Right atrium auricular region (tissue), 2 donors: ENCODE results near the gene RAB25. TPM values are rescaled to one million over a fixed set of nuclear protein-coding genes. Genes with fewer than 3 reads are reported as not detected.

Experiments
- DNase-seq: peaks from one replicate; pipeline ENCODE4 v3.0.0-alpha.2; 2019; ENCODE audit warnings: low spot score
- H3K27ac ChIP-seq, 2 donors: fragments of 200-600 bp; sonication (generic); 1 replicate in 1 of 2; 2 replicates in 1 of 2; pipeline ENCODE4 v1.5.1; 2016 to 2019
- H3K27me3 ChIP-seq, 2 donors: fragments of 200-600 bp; sonication (generic); one replicate each; pipeline versions ENCODE4 v1.5.1 to v1.6.0; 2017 to 2019
- H3K36me3 ChIP-seq: fragments of 200-600 bp; sonication (generic); one replicate; pipeline ENCODE4 v1.5.1; 2016
- H3K4me1 ChIP-seq, 2 donors: fragments of 200-600 bp; sonication (generic); one replicate each; pipeline versions ENCODE4 v1.5.1 to v1.6.0; 2017 to 2019
- H3K4me3 ChIP-seq, 2 donors: fragments of 200-600 bp; sonication (generic); 1 replicate in 1 of 2; 2 replicates in 1 of 2; pipeline ENCODE4 v1.5.1; 2017 to 2019; ENCODE audit warnings: mild to moderate bottlenecking in 1 of 2, moderate library complexity in 1 of 2
- H3K9me3 ChIP-seq, 2 donors: fragments of 200-600 bp; sonication (generic); one replicate each; pipeline ENCODE4 v1.5.1; 2019
- total RNA-seq, 2 donors: library from RNA; depleted of rRNA; stranded (reverse); fragments of >200 nt; gene quantifications; one replicate each; pipeline ENCODE4 v1.1.0, GENCODE V29; 2016
- TF ChIP-seq, protein P1 (sequence below), 2 donors: fragments of 200-600 bp; sonication (generic); IDR thresholded peaks; one replicate each; pipeline ENCODE4 v1.5.1; 2019; ENCODE audit warnings: antibody characterized with exemption in 2 of 2

Gene RAB25
- total RNA-seq, 2 donors from 2014 or later = 0.98 TPM; not detected in 1

DNA sequence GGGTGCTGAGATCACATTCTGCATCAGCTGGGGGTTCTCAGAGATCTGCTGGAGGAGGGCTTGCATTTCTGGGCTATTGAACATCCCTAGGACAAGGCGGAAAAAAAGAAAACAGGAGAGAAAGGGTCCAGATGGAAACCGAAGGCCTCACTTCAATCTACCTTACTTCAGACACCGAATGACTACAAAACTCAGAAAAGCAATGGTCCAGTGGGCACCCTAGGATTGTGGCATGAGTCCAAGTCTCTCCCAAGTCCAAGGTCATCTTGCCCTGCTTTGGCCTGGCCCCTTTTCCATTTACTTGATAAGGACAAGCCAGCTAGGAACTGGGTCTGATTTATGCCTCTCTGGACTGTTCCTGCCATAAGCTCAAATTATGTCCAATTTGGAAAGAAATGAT, 18.1 kb upstream of the RAB25 start:
- TF ChIP-seq, protein P1, sequence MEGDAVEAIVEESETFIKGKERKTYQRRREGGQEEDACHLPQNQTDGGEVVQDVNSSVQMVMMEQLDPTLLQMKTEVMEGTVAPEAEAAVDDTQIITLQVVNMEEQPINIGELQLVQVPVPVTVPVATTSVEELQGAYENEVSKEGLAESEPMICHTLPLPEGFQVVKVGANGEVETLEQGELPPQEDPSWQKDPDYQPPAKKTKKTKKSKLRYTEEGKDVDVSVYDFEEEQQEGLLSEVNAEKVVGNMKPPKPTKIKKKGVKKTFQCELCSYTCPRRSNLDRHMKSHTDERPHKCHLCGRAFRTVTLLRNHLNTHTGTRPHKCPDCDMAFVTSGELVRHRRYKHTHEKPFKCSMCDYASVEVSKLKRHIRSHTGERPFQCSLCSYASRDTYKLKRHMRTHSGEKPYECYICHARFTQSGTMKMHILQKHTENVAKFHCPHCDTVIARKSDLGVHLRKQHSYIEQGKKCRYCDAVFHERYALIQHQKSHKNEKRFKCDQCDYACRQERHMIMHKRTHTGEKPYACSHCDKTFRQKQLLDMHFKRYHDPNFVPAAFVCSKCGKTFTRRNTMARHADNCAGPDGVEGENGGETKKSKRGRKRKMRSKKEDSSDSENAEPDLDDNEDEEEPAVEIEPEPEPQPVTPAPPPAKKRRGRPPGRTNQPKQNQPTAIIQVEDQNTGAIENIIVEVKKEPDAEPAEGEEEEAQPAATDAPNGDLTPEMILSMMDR (IDR thresholded peaks at IDR 0.05) = no peak
- no peak overlapping the region for H3K27ac ChIP-seq
- H3K9me3 ChIP-seq = no peaks in the 10 kb centered on the region

DNA sequence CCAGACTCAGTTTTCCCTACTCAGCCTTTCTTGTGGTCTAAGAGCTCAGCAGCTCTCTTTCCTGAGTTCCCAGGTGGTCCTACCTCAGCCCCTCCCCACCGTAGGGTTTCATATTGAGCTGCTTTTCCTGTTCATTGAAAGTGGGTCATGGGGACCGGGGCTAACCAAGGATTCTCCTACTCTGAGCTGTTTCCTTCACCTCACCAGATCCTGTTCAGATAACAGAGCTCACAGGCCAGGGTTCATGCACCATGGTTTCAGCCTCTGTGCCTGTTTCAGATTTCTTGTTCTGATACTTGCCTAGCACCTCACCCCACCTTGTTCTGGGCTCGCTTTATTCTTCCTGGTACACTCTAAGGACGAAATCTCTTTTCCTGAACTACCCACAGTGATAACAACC, 15.9 kb upstream of the RAB25 start:
- Histone ChIP-seq H3K27me3 (no peaks in the 10 kb centered on the region), H3K36me3 (peaks cover 56% of the 10 kb centered on the region), H3K27ac (no peak overlapping the region), H3K4me1 (peaks cover 0 to 4% of the 10 kb centered on the region in 2 donors), H3K4me3 (no peak overlapping the region), H3K9me3 (no peaks in the 10 kb centered on the region)
- DNase-seq = no peak
- TF ChIP-seq, protein P1 (IDR thresholded peaks at IDR 0.05) = no peak

More for the DNA sequence above, 18.1 kb upstream of the RAB25 start:
- Histone ChIP-seq H3K4me1 (no peaks in the 10 kb centered on the region), H3K4me3 (no peak overlapping the region), H3K27me3 (no peaks in the 10 kb centered on the region), H3K36me3 (peaks cover 57% of the 10 kb centered on the region)
- no peak for DNase-seq

DNA sequence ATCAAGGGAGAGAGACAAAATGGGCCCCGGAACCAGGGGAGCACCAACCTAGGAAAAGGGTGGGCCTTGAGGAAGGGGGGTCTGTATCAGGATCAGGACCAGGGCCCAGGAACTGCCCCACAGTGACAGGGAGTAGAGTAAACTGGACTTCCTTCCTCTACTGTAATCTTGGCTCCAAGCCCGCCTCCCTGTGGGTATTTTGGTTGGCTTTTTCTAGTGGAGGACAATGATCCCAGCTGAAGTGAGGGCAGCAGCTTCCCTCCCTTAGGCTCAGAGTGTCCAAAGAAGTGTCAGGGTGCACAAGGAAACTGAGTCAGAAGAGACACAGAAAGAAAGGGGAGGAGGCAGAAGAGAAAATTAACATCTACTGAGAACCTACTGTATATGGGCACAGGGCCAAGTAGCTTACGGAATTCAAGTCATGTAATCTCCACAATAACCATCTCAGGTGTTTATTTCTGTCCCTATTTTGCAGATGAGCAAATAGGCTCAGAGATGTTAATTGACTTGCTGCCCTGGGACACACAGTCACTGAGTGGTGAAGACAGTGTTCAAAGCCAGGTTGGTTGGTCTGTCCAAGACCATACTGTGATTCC, 12.2 kb upstream of the RAB25 start:
- Histone ChIP-seq H3K4me3 (no peak overlapping the region), H3K36me3 (peaks cover 21% of the 10 kb centered on the region), H3K27me3 (no peaks in the 10 kb centered on the region), H3K4me1 (peaks cover 0 to 28% of the 10 kb centered on the region in 2 donors), H3K9me3 (no peaks in the 10 kb centered on the region), H3K27ac (no peak overlapping the region)
- TF ChIP-seq, protein P1 (IDR thresholded peaks at IDR 0.05) = no peak
- no peak for DNase-seq

DNA sequence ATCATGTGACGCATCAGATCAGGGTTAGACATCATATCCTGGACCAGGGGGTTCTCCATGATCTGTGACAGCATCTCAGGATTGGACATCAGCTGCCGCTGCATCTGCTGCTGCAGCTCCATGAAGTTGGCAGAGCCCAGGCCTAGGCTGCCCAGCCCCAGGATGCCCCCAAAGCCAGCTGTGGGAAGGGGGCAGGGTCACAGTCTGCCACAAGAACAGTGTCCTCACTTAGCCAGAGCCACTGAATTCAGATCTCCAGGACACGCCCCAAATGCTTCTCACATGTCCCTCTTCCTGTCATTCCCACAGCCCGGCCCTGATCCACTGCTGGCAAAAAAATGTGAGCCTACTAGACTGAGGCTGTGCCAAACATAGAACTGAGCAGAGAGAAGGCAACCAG, 10.6 kb upstream of the RAB25 start:
- peak overlapping the region in 1 of 2 donors; percentile 9 for H3K27ac ChIP-seq
- no peaks in the 10 kb centered on the region for H3K9me3 ChIP-seq
- DNase-seq = no peak

DNA sequence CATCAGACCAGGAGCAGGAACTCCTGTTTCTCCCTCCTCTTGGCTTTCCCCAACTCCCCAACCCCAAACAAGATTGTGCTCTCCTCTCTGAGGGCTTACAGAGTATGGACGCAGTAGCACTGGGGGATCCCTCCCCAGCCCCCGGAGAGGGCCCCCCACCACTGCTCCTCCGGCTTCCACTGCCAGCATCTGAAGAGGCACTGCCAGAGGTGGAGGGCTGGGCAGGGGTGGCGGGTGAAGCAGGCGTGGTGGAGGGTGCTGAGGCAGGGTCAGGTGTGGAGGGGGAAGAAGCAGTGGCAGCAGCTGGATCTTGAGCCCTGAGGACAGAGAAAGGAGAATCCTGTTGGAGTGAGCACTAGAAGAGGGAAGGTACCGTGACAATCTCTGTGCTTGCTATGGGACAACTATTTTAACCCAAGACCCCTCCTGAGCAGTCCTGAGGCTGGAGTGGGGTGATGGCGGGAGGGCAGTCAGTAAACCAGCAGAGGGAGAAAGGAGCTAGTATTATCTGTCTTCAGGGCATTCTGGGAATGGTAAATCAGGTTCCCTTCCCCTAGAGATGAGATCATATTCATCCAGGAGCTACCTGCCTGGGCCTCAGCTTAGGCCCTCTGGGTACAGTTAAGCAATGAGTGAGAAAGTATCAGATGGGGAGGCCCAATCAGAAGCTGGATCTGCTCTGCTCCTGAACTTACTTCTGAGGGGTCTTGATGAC, 9.8 kb upstream of the RAB25 start:
- no peak for DNase-seq
- H3K4me1 ChIP-seq = peaks cover 0 to 37% of the 10 kb centered on the region in 2 donors
- no peak overlapping the region for H3K4me3 ChIP-seq
- peak overlapping the region in 1 of 2 donors; percentile 9 for H3K27ac ChIP-seq
- no peaks in the 10 kb centered on the region for H3K27me3 ChIP-seq
- TF ChIP-seq, protein P1 (IDR thresholded peaks at IDR 0.05) = no peak
- H3K36me3 ChIP-seq = peaks cover 21% of the 10 kb centered on the region
- H3K9me3 ChIP-seq = no peaks in the 10 kb centered on the region

More for the DNA sequence above, 10.6 kb upstream of the RAB25 start:
- Histone ChIP-seq H3K36me3 (peaks cover 21% of the 10 kb centered on the region), H3K4me1 (peaks cover 0 to 32% of the 10 kb centered on the region in 2 donors), H3K27me3 (no peaks in the 10 kb centered on the region), H3K4me3 (no peak overlapping the region)
- TF ChIP-seq, protein P1 (IDR thresholded peaks at IDR 0.05) = no peak
